Breast epithelium (tissue), 3 donors: ENCODE measurements around the gene PDHX.

Source experiments
- POLR2A ChIP-seq: fragments of 450-650 bp; IDR thresholded peaks from one replicate; pipeline ENCODE4 v1.6.1; 2016; ENCODE audit warnings: antibody characterized with exemption, mild to moderate bottlenecking, moderate library complexity
- POLR2AphosphoS5 ChIP-seq, 3 donors: sonication (generic); formaldehyde crosslinking; IDR thresholded peaks; one replicate each; pipeline ENCODE4 v1.6.1; 2017; ENCODE audit warnings: antibody characterized with exemption in 3 of 3
- TF ChIP-seq, protein P1 (sequence below), 3 donors: fragments of 450-650 bp; IDR thresholded peaks; one replicate each; pipeline ENCODE4 v1.5.1; 2016 to 2017; ENCODE audit warnings: antibody characterized with exemption in 3 of 3, mild to moderate bottlenecking in 3 of 3, moderate library complexity in 3 of 3

DNA sequence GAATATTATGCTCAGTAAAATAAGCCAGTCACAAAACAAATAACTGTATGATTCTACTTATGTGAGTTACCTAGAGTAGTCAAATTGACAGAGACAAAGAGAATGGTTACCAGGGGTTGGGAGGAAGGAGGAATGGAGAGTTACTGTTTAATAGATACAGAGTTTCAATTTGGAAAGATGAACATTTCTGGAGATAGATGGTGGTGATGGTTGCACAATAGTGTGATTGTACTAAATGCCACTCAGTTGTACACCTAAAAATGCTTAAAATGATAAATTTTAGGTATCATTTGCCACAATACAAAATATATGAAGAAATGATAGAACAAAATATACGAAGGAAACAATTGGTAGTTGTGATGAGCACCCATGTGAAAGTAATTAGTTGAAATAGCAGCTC is 43.4 kb downstream of the PDHX start:
- TF ChIP-seq, protein P1, sequence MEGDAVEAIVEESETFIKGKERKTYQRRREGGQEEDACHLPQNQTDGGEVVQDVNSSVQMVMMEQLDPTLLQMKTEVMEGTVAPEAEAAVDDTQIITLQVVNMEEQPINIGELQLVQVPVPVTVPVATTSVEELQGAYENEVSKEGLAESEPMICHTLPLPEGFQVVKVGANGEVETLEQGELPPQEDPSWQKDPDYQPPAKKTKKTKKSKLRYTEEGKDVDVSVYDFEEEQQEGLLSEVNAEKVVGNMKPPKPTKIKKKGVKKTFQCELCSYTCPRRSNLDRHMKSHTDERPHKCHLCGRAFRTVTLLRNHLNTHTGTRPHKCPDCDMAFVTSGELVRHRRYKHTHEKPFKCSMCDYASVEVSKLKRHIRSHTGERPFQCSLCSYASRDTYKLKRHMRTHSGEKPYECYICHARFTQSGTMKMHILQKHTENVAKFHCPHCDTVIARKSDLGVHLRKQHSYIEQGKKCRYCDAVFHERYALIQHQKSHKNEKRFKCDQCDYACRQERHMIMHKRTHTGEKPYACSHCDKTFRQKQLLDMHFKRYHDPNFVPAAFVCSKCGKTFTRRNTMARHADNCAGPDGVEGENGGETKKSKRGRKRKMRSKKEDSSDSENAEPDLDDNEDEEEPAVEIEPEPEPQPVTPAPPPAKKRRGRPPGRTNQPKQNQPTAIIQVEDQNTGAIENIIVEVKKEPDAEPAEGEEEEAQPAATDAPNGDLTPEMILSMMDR (IDR thresholded peaks at IDR 0.05) = no peak
- TF ChIP-seq POLR2A = no peak
- TF ChIP-seq POLR2AphosphoS5 (IDR thresholded peaks at IDR 0.05) = no peak
